GM13976 (cell line): Measurements from ENCODE around the gene GRIK2.

Experiments used
- DNase-seq: peaks from one replicate; pipeline ENCODE4 v3.0.0; 2012; ENCODE audit warnings: low spot score
- in situ Hi-C: fragments of 300-500 bp; cut with MboI; formaldehyde crosslinking; loops from one replicate; pipeline ENCODE4 v1.12.0; 2022; ENCODE audit warnings: low sequenced_read_pairs, mixed read lengths, inconsistent platforms; ENCODE audit not compliant: unreplicated experiment
- TF ChIP-seq, protein P1 (sequence below): IDR thresholded peaks from 2 replicates; pipeline ENCODE4 v1.5.1; 2012; ENCODE audit warnings: borderline replicate concordance, mild to moderate bottlenecking; ENCODE audit not compliant: insufficient read depth; ENCODE audit errors: extremely low read depth, missing control alignments, control extremely low read depth

Gene GRIK2

DNA sequence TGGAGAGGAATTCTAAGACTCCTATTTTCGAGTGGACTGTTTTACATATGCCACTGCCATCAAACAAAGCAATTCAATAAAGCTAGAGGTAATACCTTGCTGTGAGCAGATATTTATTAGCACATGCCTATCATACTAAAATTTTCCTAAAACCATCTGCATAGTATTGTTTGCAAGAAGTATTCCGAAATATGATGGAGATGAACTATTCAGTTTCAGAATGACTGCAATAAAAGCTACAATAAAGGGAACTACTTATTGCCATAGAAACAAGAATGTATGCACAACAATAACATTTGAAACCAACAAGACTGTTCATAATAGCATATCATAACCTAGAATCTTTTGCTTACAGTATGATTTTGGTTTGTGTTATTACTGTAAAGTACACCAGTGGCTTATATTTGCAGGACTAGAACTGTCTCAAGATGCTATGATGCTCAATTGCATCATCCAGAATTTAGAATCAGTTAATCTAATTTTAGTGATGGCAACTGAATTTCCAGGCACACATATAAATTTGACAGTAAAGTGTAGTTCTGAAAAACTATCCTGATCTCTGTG is 144.3 kb downstream of the GRIK2 start:
- in situ Hi-C loops = no loop called here
- no peak for DNase-seq
- TF ChIP-seq, protein P1, sequence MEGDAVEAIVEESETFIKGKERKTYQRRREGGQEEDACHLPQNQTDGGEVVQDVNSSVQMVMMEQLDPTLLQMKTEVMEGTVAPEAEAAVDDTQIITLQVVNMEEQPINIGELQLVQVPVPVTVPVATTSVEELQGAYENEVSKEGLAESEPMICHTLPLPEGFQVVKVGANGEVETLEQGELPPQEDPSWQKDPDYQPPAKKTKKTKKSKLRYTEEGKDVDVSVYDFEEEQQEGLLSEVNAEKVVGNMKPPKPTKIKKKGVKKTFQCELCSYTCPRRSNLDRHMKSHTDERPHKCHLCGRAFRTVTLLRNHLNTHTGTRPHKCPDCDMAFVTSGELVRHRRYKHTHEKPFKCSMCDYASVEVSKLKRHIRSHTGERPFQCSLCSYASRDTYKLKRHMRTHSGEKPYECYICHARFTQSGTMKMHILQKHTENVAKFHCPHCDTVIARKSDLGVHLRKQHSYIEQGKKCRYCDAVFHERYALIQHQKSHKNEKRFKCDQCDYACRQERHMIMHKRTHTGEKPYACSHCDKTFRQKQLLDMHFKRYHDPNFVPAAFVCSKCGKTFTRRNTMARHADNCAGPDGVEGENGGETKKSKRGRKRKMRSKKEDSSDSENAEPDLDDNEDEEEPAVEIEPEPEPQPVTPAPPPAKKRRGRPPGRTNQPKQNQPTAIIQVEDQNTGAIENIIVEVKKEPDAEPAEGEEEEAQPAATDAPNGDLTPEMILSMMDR = no peak

DNA sequence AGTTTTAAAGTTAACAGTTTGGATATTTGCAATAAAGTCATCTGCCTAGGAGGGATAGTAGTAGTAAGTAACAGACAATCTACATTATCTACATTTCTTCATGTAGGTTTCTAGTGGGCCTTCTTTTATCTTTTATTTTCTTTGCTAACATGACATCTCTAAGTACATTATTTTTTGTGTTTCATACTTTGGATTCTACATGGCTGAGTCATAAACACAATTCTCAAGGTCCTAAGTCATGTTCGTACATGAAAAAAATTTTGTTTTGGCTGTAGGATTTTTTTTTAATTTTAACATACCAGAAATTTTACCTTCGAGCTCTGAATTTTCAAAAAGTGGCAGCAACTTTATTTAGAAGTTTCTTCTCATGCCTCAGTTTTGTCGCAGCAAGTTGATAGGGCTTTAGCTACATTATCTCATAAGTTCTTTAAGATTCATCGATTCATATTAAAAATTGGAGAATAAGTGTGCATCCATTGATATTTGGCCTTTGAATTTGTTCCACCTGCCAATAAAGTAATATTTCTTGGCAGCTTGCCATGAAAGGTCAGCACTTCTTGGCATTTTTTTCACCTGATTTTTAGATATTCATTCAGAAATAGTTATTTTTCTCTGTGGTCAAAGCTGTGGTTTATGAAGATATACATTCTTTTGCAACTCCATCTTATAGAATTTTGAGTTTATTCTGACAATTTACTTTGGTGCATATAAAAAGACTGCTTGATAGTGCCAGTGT is 146.2 kb downstream of the GRIK2 start:
- in situ Hi-C loops = no loop called here
- DNase-seq = no peak

DNA sequence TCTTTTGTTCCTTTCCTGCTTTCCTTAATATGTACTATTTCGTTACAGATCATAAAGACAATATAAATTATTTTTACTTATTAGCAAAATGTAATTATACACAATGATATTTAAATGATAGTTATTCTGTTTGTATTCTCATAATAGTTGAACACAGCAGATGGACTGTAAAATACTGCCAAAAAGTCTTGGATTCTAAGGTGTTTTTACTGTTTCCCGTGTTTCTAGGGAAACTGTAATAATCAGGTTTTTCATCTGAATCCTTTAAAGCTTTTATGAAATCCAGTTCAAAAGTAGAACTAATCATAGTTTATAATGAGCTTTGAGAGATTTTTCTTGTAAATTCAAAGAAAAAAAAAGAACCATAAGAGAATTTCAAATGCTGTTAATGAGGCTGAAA is 148.4 kb downstream of the GRIK2 start:
- in situ Hi-C loops = no loop called here
- DNase-seq = no peak
- TF ChIP-seq, protein P1 = no peak

More for the DNA sequence above, 146.2 kb downstream of the GRIK2 start:
- TF ChIP-seq, protein P1 = no peak

DNA sequence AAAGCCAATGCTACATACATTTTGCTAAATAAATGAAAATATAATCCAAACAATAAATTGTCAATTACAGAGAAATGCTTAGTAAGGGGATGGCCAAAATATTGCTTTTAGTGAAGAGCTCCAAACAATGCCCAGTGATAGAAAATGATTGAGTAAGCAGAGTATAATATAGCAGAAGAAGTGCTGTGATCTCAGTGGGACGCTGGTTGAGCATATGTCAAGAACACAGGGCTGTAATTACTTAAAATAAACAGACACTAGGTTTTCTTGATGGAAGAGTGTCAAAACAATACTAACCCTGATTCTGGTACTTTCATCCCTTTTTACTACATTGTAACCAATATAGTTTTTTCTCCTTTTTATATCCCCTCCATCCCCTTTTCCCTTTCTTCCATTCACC is 150.3 kb downstream of the GRIK2 start:
- TF ChIP-seq, protein P1 = no peak
- no peak for DNase-seq
- in situ Hi-C loops = no loop called here

DNA sequence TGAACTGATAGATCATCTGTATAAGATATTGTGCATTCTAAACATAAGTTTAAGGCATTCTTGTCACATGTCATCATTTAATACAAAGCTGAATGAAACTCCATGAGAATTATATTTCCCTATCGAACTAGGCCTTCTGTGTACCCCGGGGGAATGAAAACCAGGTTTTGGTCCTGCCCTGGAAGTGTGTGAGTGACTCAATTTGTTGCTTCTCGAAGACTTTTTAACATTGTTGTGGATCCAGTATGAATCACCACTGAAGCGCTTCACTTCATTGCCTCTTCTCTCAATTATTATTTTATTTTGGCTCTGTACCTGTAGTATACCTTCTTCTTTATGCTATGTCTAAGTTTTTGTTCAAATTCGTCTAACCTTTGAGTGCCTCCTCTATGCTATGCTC is 150.8 kb downstream of the GRIK2 start:
- TF ChIP-seq, protein P1 = no peak
- no peak for DNase-seq
- in situ Hi-C loops = no loop called here

DNA sequence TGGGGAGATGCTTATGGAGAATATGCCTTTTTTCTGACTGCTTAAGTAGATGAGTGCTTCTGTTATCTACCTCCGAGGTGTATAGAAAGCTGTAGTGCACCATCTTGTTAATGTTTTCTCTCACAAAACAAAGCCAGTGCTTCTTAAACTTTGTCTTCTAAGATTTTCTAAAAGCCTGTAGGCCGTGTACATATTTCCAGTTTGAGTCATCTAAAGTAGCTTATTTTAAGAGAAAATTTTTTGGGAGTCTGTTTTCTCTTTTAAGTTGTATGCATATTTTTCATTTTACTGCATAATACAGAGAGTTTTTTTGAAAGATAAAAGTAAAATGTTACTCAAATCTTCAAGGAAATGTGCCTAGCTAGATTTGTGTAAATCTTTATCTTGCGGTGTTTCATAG is 151.7 kb downstream of the GRIK2 start:
- DNase-seq = no peak
- TF ChIP-seq, protein P1 = no peak
- in situ Hi-C loops = no loop called here
